DND-41 (cell line): ENCODE data around the gene NRDE2.

ENCODE experiments used
- ATAC-seq: fragments of 200-7000 bp; cut with Tn5 transposase; 3 replicates; pipeline ENCODE4 v1.9.1; 2021; ENCODE audit warnings: low read depth; ENCODE audit not compliant: insufficient read depth
- DNase-seq: peaks from one replicate; pipeline ENCODE4 v3.0.0-alpha.2; 2020
- H2AFZ ChIP-seq: 2 replicates; pipeline ENCODE4 v1.6.0; 2012; ENCODE audit warnings: low read depth, low read length
- H3K27ac ChIP-seq: 2 replicates; pipeline ENCODE4 v1.5.1; 2012; ENCODE audit warnings: low read length, inconsistent platforms
- H3K27me3 ChIP-seq: fragments of 200-600 bp; sonication (generic); 2 replicates; pipeline ENCODE4 v1.6.0; 2012; ENCODE audit warnings: low read length, mild to moderate bottlenecking, inconsistent platforms; ENCODE audit not compliant: insufficient read depth, poor library complexity
- H3K36me3 ChIP-seq: 2 replicates; pipeline ENCODE4 v1.5.1; 2012; ENCODE audit warnings: low read length, inconsistent platforms; ENCODE audit not compliant: insufficient read depth
- H3K4me1 ChIP-seq: 2 replicates; pipeline ENCODE4 v1.5.1; 2012; ENCODE audit warnings: mild to moderate bottlenecking, low read length; ENCODE audit not compliant: insufficient read depth
- H3K4me2 ChIP-seq: 2 replicates; pipeline ENCODE4 v1.6.0; 2012; ENCODE audit warnings: mild to moderate bottlenecking, moderate library complexity, low read length, inconsistent platforms; ENCODE audit not compliant: insufficient read depth
- H3K4me3 ChIP-seq, 2 experiments: fragments of 200-600 bp in 1 of 2; shearing (Covaris generic) in 1 of 2; 2 replicates each; pipeline ENCODE4 v1.5.1; 2012 to 2016; ENCODE audit warnings: inconsistent platforms in 2 of 2, low read length in 2 of 2, mild to moderate bottlenecking in 2 of 2, low read depth in 1 of 2, moderate library complexity in 1 of 2
- H3K79me2 ChIP-seq: 2 replicates; pipeline ENCODE4 v1.6.0; 2012; ENCODE audit warnings: low read length, inconsistent platforms; ENCODE audit not compliant: insufficient read depth
- H3K9ac ChIP-seq: 2 replicates; pipeline ENCODE4 v1.6.0; 2012; ENCODE audit warnings: low read depth, mild to moderate bottlenecking, inconsistent platforms, low read length, moderate library complexity
- H3K9me3 ChIP-seq: 2 replicates; pipeline ENCODE4 v1.5.1; 2012; ENCODE audit warnings: low read length, moderate library complexity, mild to moderate bottlenecking, inconsistent platforms; ENCODE audit not compliant: insufficient read depth, severe bottlenecking
- H4K20me1 ChIP-seq: 2 replicates; pipeline ENCODE4 v1.6.0; 2012; ENCODE audit warnings: low read length; ENCODE audit not compliant: insufficient read depth
- CTCF ChIP-seq: IDR thresholded peaks from 2 replicates; pipeline ENCODE4 v1.5.1; 2012; ENCODE audit warnings: borderline replicate concordance, low read length, moderate library complexity, mild to moderate bottlenecking; ENCODE audit not compliant: poor library complexity, severe bottlenecking; ENCODE audit errors: extremely low read depth
- EZH2 ChIP-seq: IDR thresholded peaks from 3 replicates; pipeline ENCODE4 v1.6.1; 2012; ENCODE audit warnings: borderline replicate concordance, low read depth, mild to moderate bottlenecking, moderate library complexity, low read length, inconsistent platforms; ENCODE audit not compliant: severe bottlenecking

Gene NRDE2

GRCh38 chr14:90272523-90272922 lies 59.2 kb downstream of the NRDE2 start:
- Histone ChIP-seq H3K9ac (no peak overlapping the region), H3K4me1 (no peaks in the 10 kb centered on the region), H3K36me3 (peaks cover 84% of the 10 kb centered on the region), H3K27me3 (no peaks in the 10 kb centered on the region), H3K4me3 (no peak overlapping the region), H3K9me3 (no peaks in the 10 kb centered on the region), H3K79me2 (no peaks in the 10 kb centered on the region), H2AFZ (no peak overlapping the region), H3K27ac (no peak overlapping the region), H4K20me1 (peaks cover 7% of the 10 kb centered on the region), H3K4me2 (no peak overlapping the region)
- TF ChIP-seq CTCF: no peak
- TF ChIP-seq EZH2: no peak
- DNase-seq (no peak), ATAC-seq (no peak)

DNA sequence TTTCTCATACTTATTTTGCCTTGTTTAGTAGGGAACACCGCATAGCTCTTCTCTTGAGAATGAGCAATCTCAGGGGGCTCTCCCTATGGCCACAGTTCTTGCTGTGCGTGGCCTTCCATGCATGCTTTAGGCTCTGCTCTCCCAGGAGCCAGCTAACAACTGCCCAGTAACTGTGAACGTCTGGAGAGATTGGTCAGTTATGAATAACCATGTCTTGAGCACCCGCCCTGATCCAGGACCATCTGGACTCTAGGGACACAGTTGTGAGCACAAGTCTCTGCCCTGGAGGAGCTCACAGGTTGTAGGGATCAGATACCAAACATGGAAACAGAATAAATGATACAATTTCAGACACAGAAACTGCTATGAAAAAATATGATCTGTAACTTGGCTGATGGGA lies 63.3 kb downstream of the NRDE2 start:
- H3K79me2 ChIP-seq: no peaks in the 10 kb centered on the region
- TF ChIP-seq EZH2: no peak
- no peak for TF ChIP-seq CTCF

GRCh38 chr14:90266441-90267154 lies 65.1 kb downstream of the NRDE2 start:
- H3K36me3 ChIP-seq: peaks cover 96% of the 10 kb centered on the region
- peaks cover 8% of the 10 kb centered on the region; the same call in 1 of the 2 replicates for H4K20me1 ChIP-seq

More for the DNA sequence above, 63.3 kb downstream of the NRDE2 start:
- ATAC-seq (no peak), DNase-seq (no peak)
- Histone ChIP-seq H3K4me3 (no peak overlapping the region), H3K9me3 (no peaks in the 10 kb centered on the region), H3K9ac (no peak overlapping the region), H3K4me1 (no peaks in the 10 kb centered on the region), H3K27ac (no peak overlapping the region), H3K4me2 (no peak overlapping the region), H3K36me3 (peaks cover 93% of the 10 kb centered on the region), H4K20me1 (peaks cover 8% of the 10 kb centered on the region; the same call in 1 of the 2 replicates), H3K27me3 (no peaks in the 10 kb centered on the region), H2AFZ (no peak overlapping the region)

More at GRCh38 chr14:90266441-90267154, 65.1 kb downstream of the NRDE2 start:
- H3K9ac ChIP-seq: no peak overlapping the region
- H3K27ac ChIP-seq: no peak overlapping the region
- no peak overlapping the region for H2AFZ ChIP-seq
- H3K9me3 ChIP-seq: no peaks in the 10 kb centered on the region
- H3K4me3 ChIP-seq: no peak overlapping the region
- no peaks in the 10 kb centered on the region for H3K27me3 ChIP-seq
- no peak for DNase-seq
- TF ChIP-seq EZH2: no peak
- no peak for TF ChIP-seq CTCF
- no peaks in the 10 kb centered on the region for H3K4me1 ChIP-seq
- H3K79me2 ChIP-seq: no peaks in the 10 kb centered on the region
- no peak overlapping the region for H3K4me2 ChIP-seq
- ATAC-seq: no peak
